Gastroesophageal sphincter (tissue), 3 donors: ENCODE data around the gene FSTL1.

Source experiments
- EP300 ChIP-seq: sonication (generic); formaldehyde crosslinking; IDR thresholded peaks from one replicate; pipeline ENCODE4 v1.6.1; 2017; ENCODE audit warnings: antibody characterized with exemption, mild to moderate bottlenecking
- POLR2A ChIP-seq, 2 donors: fragments of 450-650 bp; IDR thresholded peaks; one replicate each; pipeline ENCODE4 v1.6.1; 2017; ENCODE audit warnings: antibody characterized with exemption in 2 of 2, mild to moderate bottlenecking in 2 of 2, moderate library complexity in 1 of 2
- TF ChIP-seq, protein P1 (sequence below), 4 experiments: fragments of 200-600 bp in 2 of 4; fragments of 450-650 bp in 2 of 4; sonication (generic) in 1 of 4; IDR thresholded peaks; one replicate each; pipeline ENCODE4 v1.5.1; 2017 to 2019; ENCODE audit warnings: antibody characterized with exemption in 4 of 4, mild to moderate bottlenecking in 2 of 4, moderate library complexity in 2 of 4

DNA sequence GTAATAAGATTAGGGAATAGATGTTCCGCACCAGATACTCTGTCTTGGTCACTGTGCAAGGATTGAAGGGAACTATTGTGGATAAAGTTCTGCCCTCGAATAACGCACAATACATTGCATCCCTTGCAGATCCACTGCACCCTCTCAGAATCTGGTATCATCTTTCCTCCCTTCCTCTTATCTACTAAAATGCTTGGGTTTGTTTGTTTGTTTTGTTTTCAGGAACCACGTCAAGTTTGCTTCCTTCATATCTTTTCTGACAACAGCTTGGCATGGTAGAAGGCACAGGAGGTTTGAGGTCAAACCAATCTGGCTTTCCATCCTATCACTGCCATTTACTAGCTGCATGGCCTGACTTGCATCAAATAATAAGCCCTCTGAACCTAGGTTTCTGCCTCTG is 2.0 kb upstream of the FSTL1 start:
- TF ChIP-seq, protein P1, sequence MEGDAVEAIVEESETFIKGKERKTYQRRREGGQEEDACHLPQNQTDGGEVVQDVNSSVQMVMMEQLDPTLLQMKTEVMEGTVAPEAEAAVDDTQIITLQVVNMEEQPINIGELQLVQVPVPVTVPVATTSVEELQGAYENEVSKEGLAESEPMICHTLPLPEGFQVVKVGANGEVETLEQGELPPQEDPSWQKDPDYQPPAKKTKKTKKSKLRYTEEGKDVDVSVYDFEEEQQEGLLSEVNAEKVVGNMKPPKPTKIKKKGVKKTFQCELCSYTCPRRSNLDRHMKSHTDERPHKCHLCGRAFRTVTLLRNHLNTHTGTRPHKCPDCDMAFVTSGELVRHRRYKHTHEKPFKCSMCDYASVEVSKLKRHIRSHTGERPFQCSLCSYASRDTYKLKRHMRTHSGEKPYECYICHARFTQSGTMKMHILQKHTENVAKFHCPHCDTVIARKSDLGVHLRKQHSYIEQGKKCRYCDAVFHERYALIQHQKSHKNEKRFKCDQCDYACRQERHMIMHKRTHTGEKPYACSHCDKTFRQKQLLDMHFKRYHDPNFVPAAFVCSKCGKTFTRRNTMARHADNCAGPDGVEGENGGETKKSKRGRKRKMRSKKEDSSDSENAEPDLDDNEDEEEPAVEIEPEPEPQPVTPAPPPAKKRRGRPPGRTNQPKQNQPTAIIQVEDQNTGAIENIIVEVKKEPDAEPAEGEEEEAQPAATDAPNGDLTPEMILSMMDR (IDR thresholded peaks at IDR 0.05), result no peak
- no peak for TF ChIP-seq EP300
- TF ChIP-seq POLR2A (IDR thresholded peaks at IDR 0.05), result no peak
